HepG2 (cell line): Measurements from ENCODE around the gene CSNK1G3. TPM values are rescaled to one million over a fixed set of nuclear protein-coding genes. Genes with fewer than 3 reads are reported as not detected.

Experiments used
- ATF1 ChIP-seq: IDR thresholded peaks from 2 replicates; pipeline ENCODE4 v1.6.1; 2016; ENCODE audit warnings: mild to moderate bottlenecking, control low read depth
- CHCHD3 ChIP-seq: sonication (generic); formaldehyde crosslinking; IDR thresholded peaks from 2 replicates; pipeline ENCODE4 v1.8.0; 2022; ENCODE audit warnings: mild to moderate bottlenecking, missing genetic modification reagents, moderate library complexity
- MBD4 ChIP-seq: IDR thresholded peaks from 2 replicates; pipeline ENCODE4 v1.6.1; 2012; ENCODE audit warnings: low read length, inconsistent platforms, borderline replicate concordance
- MIXL1 ChIP-seq: IDR thresholded peaks from 2 replicates; pipeline ENCODE4 v1.6.1; 2016
- RBFOX2 ChIP-seq: fragments of 200-400 bp; formaldehyde crosslinking; IDR thresholded peaks from 2 replicates; pipeline ENCODE4 v1.6.1; 2017; ENCODE audit warnings: low read depth, mild to moderate bottlenecking, low read length
- XRCC5 ChIP-seq: fragments of 200-400 bp; formaldehyde crosslinking; optimal IDR thresholded peaks from 2 replicates; pipeline ENCODE3; 2017; ENCODE audit warnings: mild to moderate bottlenecking, low read length
- ZBTB42 ChIP-seq: sonication (generic); formaldehyde crosslinking; IDR thresholded peaks from 2 replicates; pipeline ENCODE4 v1.5.0; 2020; ENCODE audit warnings: mild to moderate bottlenecking, missing genetic modification reagents
- ZNF230 ChIP-seq: sonication (generic); formaldehyde crosslinking; IDR thresholded peaks from 2 replicates; pipeline ENCODE4 v1.4.0; 2020; ENCODE audit warnings: mild to moderate bottlenecking, missing genetic modification reagents
- ZNF570 ChIP-seq: sonication (generic); formaldehyde crosslinking; IDR thresholded peaks from 2 replicates; pipeline ENCODE4 v1.4.0; 2020; ENCODE audit warnings: mild to moderate bottlenecking, missing genetic modification reagents, borderline replicate concordance
- ZNF891 ChIP-seq: sonication (generic); formaldehyde crosslinking; IDR thresholded peaks from 2 replicates; pipeline ENCODE4 v1.5.0; 2020; ENCODE audit warnings: mild to moderate bottlenecking, missing genetic modification reagents
- polyA plus RNA-seq, 8 experiments: library from polyadenylated mRNA; depleted of rRNA in 3 of 8; stranded (reverse) in 7 of 8; unstranded in 1 of 8; fragments of >200 nt; fragmentation: Illumina TruSeq in 4 of 8; extraction: Trizol in 4 of 8; gene quantifications; 2 replicates each; pipeline versions ENCODE4 v1.2.1 to v1.2.3, GENCODE V29; 2011 to 2016; ENCODE audit warnings: low read depth in 4 of 8, missing spikeins in 1 of 8, mixed read lengths in 1 of 8; ENCODE audit not compliant: insufficient read depth in 1 of 8
- total RNA-seq, 5 experiments: library from RNA; depleted of rRNA; stranded (reverse); fragments of >200 nt; fragmentation: Illumina TruSeq; extraction: Trizol; gene quantifications; 2 replicates each; pipeline ENCODE4 v1.2.3, GENCODE V29; 2016; ENCODE audit warnings: low read depth in 1 of 5
- TF ChIP-seq, protein P1 (sequence below): IDR thresholded peaks from 2 replicates; pipeline ENCODE4 v1.6.1; 2016; ENCODE audit warnings: low read depth
- TF ChIP-seq, protein P2 (sequence below): IDR thresholded peaks from 2 replicates; pipeline ENCODE4 v1.6.1; 2016; ENCODE audit warnings: missing compliant biosample characterization, missing genetic modification reagents, borderline replicate concordance
- TF ChIP-seq, protein P3 (sequence below): sonication (generic); formaldehyde crosslinking; IDR thresholded peaks from 2 replicates; pipeline ENCODE4 v1.5.1; 2020; ENCODE audit warnings: mild to moderate bottlenecking, missing genetic modification reagents, moderate library complexity
- TF ChIP-seq, protein P4 (sequence below): sonication (generic); formaldehyde crosslinking; IDR thresholded peaks from 2 replicates; pipeline ENCODE4 v1.5.1; 2020; ENCODE audit warnings: missing genetic modification reagents, mild to moderate bottlenecking, borderline replicate concordance
- TF ChIP-seq, protein P5 (sequence below): sonication (generic); formaldehyde crosslinking; IDR thresholded peaks from 2 replicates; pipeline ENCODE4 v1.4.0; 2020; ENCODE audit warnings: missing genetic modification reagents, borderline replicate concordance

The CSNK1G3 gene
- total and polyA plus RNA-seq, 2 of the 13 experiments (the other 11 are each of a cell fraction or from before 2014, with no cell fraction given) = 11.3 to 31.5 TPM

DNA sequence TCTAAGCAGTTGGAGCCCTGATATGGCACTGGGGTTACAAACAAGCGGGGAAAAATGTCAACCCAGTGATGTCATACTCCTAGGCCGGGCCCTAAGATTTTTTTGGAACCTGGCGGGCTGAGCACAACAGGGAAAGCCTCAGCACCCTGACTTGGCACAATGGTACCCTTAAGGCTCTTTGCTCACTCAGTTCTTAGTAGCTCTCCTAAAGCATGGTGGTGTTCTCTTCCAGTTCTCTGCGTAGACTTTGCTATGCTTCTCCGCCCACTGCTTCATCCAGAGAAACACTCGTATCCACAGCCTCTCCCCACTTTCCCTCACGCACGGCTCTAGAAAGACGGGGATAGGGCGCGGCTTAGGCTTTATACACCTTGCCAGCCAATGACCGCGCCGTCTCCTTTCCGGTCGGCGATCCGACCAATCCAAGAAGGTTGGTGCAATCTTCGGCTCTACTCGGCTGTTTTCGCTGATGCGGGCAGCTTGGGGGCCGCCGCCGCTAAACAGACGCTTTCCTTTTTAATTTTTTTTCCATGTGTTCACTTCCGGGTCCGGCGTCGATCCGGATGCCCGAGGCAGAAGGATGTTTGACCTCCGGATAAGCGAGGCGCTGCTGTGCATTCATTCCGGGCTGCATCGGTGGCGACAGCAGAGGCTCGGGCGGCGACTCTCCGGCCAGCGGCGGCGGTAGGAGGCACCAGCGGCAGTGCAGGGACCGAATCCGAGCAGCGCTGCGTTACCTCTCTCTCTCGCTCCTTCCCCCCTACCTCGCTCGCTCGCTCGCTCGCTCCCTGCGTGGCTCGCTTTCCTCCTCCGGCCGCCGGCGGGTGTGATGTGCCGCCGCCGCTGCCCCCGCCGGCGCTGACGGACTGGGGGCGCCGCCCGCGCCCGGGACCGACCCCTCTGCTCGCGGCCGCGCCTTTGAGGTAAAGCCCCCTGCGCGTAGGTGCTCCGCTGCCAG is at the start of gene CSNK1G3 (continued):
- TF ChIP-seq, protein P1, sequence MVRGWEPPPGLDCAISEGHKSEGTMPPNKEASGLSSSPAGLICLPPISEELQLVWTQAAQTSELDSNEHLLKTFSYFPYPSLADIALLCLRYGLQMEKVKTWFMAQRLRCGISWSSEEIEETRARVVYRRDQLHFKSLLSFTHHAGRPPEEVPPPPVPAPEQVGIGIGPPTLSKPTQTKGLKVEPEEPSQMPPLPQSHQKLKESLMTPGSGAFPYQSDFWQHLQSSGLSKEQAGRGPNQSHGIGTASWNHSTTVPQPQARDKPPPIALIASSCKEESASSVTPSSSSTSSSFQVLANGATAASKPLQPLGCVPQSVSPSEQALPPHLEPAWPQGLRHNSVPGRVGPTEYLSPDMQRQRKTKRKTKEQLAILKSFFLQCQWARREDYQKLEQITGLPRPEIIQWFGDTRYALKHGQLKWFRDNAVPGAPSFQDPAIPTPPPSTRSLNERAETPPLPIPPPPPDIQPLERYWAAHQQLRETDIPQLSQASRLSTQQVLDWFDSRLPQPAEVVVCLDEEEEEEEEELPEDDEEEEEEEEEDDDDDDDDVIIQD (CRISPR knock-in tag) = peak; percentile 98
- TF ChIP-seq ZNF230 (CRISPR knock-in tag) = peak; percentile 66; the same call in 1 of the 2 replicates
- peak; percentile 38 for TF ChIP-seq XRCC5
- TF ChIP-seq, protein P2, sequence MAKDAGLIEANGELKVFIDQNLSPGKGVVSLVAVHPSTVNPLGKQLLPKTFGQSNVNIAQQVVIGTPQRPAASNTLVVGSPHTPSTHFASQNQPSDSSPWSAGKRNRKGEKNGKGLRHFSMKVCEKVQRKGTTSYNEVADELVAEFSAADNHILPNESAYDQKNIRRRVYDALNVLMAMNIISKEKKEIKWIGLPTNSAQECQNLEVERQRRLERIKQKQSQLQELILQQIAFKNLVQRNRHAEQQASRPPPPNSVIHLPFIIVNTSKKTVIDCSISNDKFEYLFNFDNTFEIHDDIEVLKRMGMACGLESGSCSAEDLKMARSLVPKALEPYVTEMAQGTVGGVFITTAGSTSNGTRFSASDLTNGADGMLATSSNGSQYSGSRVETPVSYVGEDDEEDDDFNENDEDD (CRISPR knock-in tag) = peak; percentile 36; the same call in 1 of the 2 replicates
- TF ChIP-seq, protein P3, sequence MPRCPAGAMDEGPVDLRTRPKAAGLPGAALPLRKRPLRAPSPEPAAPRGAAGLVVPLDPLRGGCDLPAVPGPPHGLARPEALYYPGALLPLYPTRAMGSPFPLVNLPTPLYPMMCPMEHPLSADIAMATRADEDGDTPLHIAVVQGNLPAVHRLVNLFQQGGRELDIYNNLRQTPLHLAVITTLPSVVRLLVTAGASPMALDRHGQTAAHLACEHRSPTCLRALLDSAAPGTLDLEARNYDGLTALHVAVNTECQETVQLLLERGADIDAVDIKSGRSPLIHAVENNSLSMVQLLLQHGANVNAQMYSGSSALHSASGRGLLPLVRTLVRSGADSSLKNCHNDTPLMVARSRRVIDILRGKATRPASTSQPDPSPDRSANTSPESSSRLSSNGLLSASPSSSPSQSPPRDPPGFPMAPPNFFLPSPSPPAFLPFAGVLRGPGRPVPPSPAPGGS (CRISPR knock-in tag) = 0 out of 2 replicates have a peak, but pooled peaks have one; percentile 22
- 0 out of 2 replicates have a peak, but pooled peaks have one; percentile 49 for TF ChIP-seq CHCHD3
- TF ChIP-seq ZBTB42 = 0 out of 2 replicates have a peak, but pooled peaks have one; percentile 45
- TF ChIP-seq, protein P4, sequence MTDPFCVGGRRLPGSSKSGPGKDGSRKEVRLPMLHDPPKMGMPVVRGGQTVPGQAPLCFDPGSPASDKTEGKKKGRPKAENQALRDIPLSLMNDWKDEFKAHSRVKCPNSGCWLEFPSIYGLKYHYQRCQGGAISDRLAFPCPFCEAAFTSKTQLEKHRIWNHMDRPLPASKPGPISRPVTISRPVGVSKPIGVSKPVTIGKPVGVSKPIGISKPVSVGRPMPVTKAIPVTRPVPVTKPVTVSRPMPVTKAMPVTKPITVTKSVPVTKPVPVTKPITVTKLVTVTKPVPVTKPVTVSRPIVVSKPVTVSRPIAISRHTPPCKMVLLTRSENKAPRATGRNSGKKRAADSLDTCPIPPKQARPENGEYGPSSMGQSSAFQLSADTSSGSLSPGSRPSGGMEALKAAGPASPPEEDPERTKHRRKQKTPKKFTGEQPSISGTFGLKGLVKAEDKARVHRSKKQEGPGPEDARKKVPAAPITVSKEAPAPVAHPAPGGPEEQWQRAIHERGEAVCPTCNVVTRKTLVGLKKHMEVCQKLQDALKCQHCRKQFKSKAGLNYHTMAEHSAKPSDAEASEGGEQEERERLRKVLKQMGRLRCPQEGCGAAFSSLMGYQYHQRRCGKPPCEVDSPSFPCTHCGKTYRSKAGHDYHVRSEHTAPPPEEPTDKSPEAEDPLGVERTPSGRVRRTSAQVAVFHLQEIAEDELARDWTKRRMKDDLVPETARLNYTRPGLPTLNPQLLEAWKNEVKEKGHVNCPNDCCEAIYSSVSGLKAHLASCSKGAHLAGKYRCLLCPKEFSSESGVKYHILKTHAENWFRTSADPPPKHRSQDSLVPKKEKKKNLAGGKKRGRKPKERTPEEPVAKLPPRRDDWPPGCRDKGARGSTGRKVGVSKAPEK (CRISPR knock-in tag) = no peak
- TF ChIP-seq MIXL1 (CRISPR knock-in tag) = 0 out of 2 replicates have a peak, but pooled peaks have one; percentile 43
- TF ChIP-seq ZNF570 = no peak
- no peak for TF ChIP-seq MBD4
- TF ChIP-seq, protein P5, sequence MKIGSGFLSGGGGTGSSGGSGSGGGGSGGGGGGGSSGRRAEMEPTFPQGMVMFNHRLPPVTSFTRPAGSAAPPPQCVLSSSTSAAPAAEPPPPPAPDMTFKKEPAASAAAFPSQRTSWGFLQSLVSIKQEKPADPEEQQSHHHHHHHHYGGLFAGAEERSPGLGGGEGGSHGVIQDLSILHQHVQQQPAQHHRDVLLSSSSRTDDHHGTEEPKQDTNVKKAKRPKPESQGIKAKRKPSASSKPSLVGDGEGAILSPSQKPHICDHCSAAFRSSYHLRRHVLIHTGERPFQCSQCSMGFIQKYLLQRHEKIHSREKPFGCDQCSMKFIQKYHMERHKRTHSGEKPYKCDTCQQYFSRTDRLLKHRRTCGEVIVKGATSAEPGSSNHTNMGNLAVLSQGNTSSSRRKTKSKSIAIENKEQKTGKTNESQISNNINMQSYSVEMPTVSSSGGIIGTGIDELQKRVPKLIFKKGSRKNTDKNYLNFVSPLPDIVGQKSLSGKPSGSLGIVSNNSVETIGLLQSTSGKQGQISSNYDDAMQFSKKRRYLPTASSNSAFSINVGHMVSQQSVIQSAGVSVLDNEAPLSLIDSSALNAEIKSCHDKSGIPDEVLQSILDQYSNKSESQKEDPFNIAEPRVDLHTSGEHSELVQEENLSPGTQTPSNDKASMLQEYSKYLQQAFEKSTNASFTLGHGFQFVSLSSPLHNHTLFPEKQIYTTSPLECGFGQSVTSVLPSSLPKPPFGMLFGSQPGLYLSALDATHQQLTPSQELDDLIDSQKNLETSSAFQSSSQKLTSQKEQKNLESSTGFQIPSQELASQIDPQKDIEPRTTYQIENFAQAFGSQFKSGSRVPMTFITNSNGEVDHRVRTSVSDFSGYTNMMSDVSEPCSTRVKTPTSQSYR = peak; percentile 51; the same call in 1 of the 2 replicates
- peak; percentile 87 for TF ChIP-seq RBFOX2
- TF ChIP-seq ZNF891 = peak; percentile 66
- 0 out of 2 replicates have a peak, but pooled peaks have one; percentile 52 for TF ChIP-seq ATF1 (CRISPR knock-in tag)
